Measurements from ENCODE around the gene SH3BP2.

SH3BP2 gene

DNA sequence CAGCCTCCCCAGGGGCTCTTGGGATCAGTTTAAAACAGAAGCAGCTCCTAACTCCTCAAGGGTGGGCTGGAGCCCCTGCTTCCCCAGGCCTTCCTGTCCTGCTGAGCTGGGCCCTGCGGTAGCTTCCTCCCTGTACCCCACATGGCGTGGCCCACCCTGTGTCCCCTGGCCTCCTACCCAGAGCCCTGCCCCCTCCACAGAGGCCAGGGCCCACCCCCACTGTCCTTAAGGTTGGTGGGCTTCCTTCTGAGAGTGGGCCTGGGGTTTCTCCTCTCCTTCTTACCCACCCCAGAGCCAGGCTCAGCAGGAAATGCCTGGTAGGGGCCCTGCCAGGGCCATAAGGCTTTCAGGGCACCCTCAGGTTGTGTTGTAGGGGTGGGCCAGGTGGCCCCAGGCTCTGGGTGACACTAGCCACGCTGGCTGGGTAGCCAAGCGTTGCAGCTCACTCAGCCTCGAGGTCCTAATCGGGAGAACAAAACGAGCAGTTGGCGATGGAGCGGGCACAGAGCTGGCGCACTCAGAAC, 11.6 kb downstream of the SH3BP2 start:
- H3K36me3 ChIP-seq (ENCODE audit: control insufficient read depth in 5 of 5, insufficient read depth in 5 of 5, low read length in 5 of 5), result no peaks in the 10 kb centered on the region
- H3K27me3 ChIP-seq (ENCODE audit: control insufficient read depth in 5 of 5, insufficient read depth in 4 of 5, low read length in 5 of 5), result no peaks in the 10 kb centered on the region
- peak overlapping the region in 2 of 5 donors; percentile 10 to 15 for H3K9ac ChIP-seq (ENCODE audit: low read length in 5 of 5)
- no peak overlapping the region for H3K4me3 ChIP-seq (ENCODE audit: low read depth in 1 of 5, low read length in 5 of 5)
- peak overlapping the region; percentile 16 for H3K27ac ChIP-seq (ENCODE audit: low read depth, low read length)
- H3K9me3 ChIP-seq (ENCODE audit: control insufficient read depth in 5 of 5, low read length in 5 of 5), result no peaks in the 10 kb centered on the region
- H3K4me1 ChIP-seq (ENCODE audit: control insufficient read depth in 5 of 5, insufficient read depth in 5 of 5, low read length in 5 of 5), result peaks cover 26 to 91% (median 83%) of the 10 kb centered on the region in 5 donors

DNA sequence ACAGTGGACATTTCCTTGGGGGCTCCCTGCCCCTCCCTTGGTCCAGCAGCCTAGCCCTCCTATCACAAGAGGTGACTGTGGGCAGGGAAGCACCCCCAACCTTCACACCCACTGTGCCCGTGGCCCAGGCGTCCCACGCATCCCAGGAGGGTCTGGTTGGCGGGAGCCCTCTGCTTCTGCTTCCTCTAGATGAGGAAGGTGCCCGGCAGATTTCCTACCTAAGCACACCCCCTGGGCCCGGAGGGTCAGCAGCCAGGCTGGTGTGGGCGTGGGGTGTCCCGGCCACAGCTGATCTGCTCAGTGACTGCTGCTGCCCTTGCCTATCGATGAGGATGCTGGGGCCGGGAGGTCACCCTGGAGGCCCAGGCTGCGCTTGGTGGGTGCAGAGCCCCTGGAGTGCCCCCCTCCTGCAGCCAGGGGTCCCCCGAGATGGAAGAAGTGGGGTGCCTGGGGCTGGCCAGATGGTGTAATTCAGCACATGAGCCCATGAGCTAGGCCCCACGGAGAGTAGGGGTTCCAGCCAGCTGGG, 12.2 kb downstream of the SH3BP2 start:
- peak overlapping the region in 3 of 5 donors; percentile 38 to 44 (median 42) for H3K4me3 ChIP-seq (ENCODE audit: low read depth in 1 of 5, low read length in 5 of 5)
- peak overlapping the region in 2 of 5 donors; percentile 44 to 71 for H3K9ac ChIP-seq (ENCODE audit: low read length in 5 of 5)
- H3K36me3 ChIP-seq (ENCODE audit: control insufficient read depth in 5 of 5, insufficient read depth in 5 of 5, low read length in 5 of 5), result no peaks in the 10 kb centered on the region
- H3K27me3 ChIP-seq (ENCODE audit: control insufficient read depth in 5 of 5, insufficient read depth in 4 of 5, low read length in 5 of 5), result no peaks in the 10 kb centered on the region
- H3K4me1 ChIP-seq (ENCODE audit: control insufficient read depth in 5 of 5, insufficient read depth in 5 of 5, low read length in 5 of 5), result peaks cover 26 to 91% (median 83%) of the 10 kb centered on the region in 5 donors
- H3K27ac ChIP-seq (ENCODE audit: low read depth, low read length), result peak overlapping the region; percentile 16
- no peaks in the 10 kb centered on the region for H3K9me3 ChIP-seq (ENCODE audit: control insufficient read depth in 5 of 5, low read length in 5 of 5)

DNA sequence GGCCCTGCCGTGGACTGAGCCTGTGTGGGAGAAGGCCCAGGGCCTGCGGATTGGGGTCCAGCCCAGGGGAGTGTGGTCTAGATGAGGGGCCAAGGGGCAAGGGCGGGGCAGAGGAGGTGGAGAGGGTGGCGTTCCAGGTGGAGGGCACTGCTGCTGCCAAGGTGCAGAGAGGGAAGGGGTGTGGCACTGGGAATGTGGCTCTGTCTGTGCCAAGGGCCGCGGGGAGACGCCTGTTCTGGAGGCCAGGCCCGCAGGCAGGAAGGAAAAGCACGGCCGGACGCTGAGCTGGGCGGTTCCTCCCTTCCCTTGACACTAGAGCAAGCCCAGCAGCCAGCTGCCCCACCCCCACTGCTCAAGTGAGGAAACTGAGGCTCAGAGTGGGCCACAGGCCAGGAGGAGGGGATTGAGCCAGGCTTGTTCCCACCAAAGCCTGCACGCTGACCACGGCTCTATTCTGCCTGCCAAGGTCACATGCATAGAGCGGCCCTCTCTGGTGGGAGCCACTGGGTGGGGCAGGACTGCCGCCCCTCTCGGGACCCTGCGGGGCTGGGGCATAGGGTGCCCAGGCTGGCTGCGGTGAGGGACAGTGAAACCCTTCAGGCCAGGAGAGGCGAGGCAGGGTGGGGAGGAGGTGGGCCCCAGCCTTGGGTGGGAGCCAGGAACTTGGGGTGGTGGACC, 13.0 kb downstream of the SH3BP2 start:
- H3K4me3 ChIP-seq (ENCODE audit: low read depth in 1 of 5, low read length in 5 of 5), result peak overlapping the region in 3 of 5 donors; percentile 3 to 44 (median 38)
- peaks cover 26 to 91% (median 83%) of the 10 kb centered on the region in 5 donors for H3K4me1 ChIP-seq (ENCODE audit: control insufficient read depth in 5 of 5, insufficient read depth in 5 of 5, low read length in 5 of 5)
- peak overlapping the region; percentile 70 for H3K27ac ChIP-seq (ENCODE audit: low read depth, low read length)
- H3K9ac ChIP-seq (ENCODE audit: low read length in 5 of 5), result peak overlapping the region in 2 of 5 donors; percentile 44 to 71
- no peaks in the 10 kb centered on the region for H3K9me3 ChIP-seq (ENCODE audit: control insufficient read depth in 5 of 5, low read length in 5 of 5)
- no peaks in the 10 kb centered on the region for H3K36me3 ChIP-seq (ENCODE audit: control insufficient read depth in 5 of 5, insufficient read depth in 5 of 5, low read length in 5 of 5)
- no peaks in the 10 kb centered on the region for H3K27me3 ChIP-seq (ENCODE audit: control insufficient read depth in 5 of 5, insufficient read depth in 4 of 5, low read length in 5 of 5)

DNA sequence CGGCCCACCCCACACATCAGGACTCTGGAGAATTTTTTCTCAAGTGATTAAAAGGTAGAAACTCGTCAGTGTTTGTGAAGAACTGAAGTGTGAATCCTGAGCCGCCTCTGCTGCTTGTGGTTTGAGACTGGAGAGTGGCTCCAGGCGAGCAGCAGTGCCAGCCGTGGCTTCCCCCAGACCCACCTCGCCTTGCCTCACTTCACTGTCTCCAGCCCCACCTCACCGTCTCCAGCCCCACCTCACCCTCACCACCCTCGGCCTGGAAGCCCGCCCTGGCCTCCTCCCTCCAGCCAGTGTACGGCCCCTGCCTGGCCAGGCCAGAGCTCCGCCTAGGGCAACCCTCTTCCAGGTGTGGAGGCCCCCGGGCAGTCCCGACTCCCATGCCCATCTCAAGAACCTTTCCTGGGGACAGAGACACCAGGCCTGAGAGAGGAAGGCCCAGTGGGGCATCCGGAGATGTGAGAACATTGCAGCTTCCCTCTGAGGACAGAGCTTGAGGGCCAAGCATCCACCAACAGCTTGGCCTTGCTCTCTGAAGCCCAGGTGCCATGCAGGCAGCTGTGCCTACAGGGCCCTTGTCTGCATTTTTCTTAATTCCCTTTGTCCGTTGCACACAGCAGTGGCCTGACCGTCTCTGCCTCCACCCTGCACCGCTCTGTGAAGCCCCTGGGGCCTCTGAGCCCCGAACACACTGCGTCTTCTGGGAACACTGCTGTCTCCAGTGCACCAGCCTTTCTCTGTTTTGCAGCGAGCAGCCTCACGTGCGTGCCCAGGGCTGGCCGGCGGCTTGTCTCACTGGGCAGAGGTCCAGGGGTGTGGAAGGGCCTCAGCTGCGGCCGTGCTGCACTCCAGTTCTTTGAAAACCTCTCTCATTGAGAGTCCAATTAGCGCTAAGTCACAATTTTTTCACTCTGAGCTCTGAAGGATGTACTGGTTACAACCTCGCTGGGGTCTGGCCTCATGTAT, 13.8 kb downstream of the SH3BP2 start:
- no peaks in the 10 kb centered on the region for H3K27me3 ChIP-seq (ENCODE audit: control insufficient read depth in 5 of 5, insufficient read depth in 4 of 5, low read length in 5 of 5)
- peak overlapping the region in 2 of 5 donors; percentile 25 to 44 for H3K4me3 ChIP-seq (ENCODE audit: low read depth in 1 of 5, low read length in 5 of 5)
- H3K36me3 ChIP-seq (ENCODE audit: control insufficient read depth in 5 of 5, insufficient read depth in 5 of 5, low read length in 5 of 5), result no peaks in the 10 kb centered on the region
- peak overlapping the region; percentile 70 for H3K27ac ChIP-seq (ENCODE audit: low read depth, low read length)
- no peaks in the 10 kb centered on the region for H3K9me3 ChIP-seq (ENCODE audit: control insufficient read depth in 5 of 5, low read length in 5 of 5)
- H3K9ac ChIP-seq (ENCODE audit: low read length in 5 of 5), result peak overlapping the region in 2 of 5 donors; percentile 44 to 71
- H3K4me1 ChIP-seq (ENCODE audit: control insufficient read depth in 5 of 5, insufficient read depth in 5 of 5, low read length in 5 of 5), result peaks cover 25 to 91% (median 83%) of the 10 kb centered on the region in 5 donors

DNA sequence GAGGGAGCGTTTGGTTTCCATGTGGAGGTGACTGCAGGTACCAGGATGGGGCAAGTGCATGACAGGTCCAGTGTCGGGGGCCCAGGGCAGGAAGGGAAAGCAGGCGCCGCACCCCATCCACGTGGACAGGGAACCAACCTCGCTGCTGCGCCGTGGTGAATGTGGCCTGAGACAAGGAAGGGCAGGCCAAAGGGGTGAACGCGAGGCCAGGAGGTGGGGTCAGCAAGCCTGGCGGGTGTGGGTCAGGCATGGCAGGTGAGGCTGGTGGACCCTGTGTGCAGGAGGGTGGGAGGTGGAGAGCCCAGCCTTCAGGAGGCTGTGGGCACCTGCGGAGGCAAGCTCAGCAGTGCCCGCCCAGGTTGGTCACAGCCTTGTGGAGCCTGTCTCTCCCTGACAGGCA, 14.7 kb downstream of the SH3BP2 start:
- no peak overlapping the region for H3K27ac ChIP-seq (ENCODE audit: low read depth, low read length)
- H3K4me1 ChIP-seq (ENCODE audit: control insufficient read depth in 5 of 5, insufficient read depth in 5 of 5, low read length in 5 of 5), result peaks cover 27 to 94% (median 88%) of the 10 kb centered on the region in 5 donors
- H3K4me3 ChIP-seq (ENCODE audit: low read depth in 1 of 5, low read length in 5 of 5), result no peak overlapping the region
- no peaks in the 10 kb centered on the region for H3K27me3 ChIP-seq (ENCODE audit: control insufficient read depth in 5 of 5, insufficient read depth in 4 of 5, low read length in 5 of 5)
- H3K9me3 ChIP-seq (ENCODE audit: control insufficient read depth in 5 of 5, low read length in 5 of 5), result no peaks in the 10 kb centered on the region
- peak overlapping the region in 1 of 5 donors; percentile 48 for H3K9ac ChIP-seq (ENCODE audit: low read length in 5 of 5)
- no peaks in the 10 kb centered on the region for H3K36me3 ChIP-seq (ENCODE audit: control insufficient read depth in 5 of 5, insufficient read depth in 5 of 5, low read length in 5 of 5)

DNA sequence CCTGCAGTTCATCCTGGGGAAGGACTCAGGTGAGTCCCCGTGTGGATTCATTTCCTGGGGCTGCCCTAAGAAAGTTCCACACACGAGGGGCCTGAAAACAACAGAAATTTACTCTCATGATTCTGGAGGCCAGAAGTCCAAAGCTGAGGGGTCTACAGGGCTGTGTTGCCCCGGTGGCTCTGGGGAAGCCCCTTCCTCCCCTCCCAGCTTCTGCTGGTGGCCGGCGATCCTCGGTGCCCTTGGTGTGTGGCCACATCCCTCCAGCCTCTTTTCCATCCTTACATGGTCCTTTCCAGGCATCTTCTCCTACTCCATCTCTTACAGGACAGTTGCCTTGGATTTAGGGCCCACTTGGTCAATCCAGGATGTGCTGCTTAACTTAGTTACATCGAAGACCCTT, 15.1 kb downstream of the SH3BP2 start:
- Histone ChIP-seq H3K9me3 (ENCODE audit: control insufficient read depth in 5 of 5, low read length in 5 of 5) (no peaks in the 10 kb centered on the region), H3K4me1 (ENCODE audit: control insufficient read depth in 5 of 5, insufficient read depth in 5 of 5, low read length in 5 of 5) (peaks cover 27 to 94% (median 88%) of the 10 kb centered on the region in 5 donors), H3K36me3 (ENCODE audit: control insufficient read depth in 5 of 5, insufficient read depth in 5 of 5, low read length in 5 of 5) (no peaks in the 10 kb centered on the region), H3K27me3 (ENCODE audit: control insufficient read depth in 5 of 5, insufficient read depth in 4 of 5, low read length in 5 of 5) (no peaks in the 10 kb centered on the region), H3K9ac (ENCODE audit: low read length in 5 of 5) (peak overlapping the region in 1 of 5 donors; percentile 48), H3K27ac (ENCODE audit: low read depth, low read length) (no peak overlapping the region), H3K4me3 (ENCODE audit: low read depth in 1 of 5, low read length in 5 of 5) (no peak overlapping the region)

DNA sequence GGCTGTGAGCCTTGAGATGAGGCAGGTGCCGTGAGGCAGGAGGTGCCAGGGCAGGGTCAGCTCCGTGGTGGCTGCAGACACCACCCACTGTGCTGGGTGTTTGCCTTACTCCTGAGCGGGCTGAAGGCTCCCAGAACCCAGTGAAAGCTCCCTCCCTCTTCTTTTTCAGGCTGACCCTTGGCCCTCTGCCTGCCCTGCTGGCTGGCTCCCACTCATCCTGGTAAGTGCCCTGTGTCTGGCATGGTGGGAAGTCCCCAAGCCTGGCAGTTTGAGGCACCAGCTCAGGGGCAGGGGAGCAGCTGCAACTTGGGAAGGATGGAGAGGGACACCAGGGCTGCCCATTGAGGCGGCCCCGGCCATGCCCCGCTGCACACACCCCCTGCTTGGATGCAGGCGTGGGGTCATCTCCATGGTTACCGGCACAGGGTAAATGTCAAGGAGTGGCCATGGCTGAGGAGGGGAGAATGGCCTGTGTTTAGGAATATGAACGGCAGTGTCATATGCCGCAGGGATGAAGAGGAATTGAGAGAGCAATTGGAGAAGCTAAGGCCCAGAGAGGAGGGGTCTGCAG, 16.8 kb downstream of the SH3BP2 start:
- no peak overlapping the region for H3K27ac ChIP-seq (ENCODE audit: low read depth, low read length)

DNA sequence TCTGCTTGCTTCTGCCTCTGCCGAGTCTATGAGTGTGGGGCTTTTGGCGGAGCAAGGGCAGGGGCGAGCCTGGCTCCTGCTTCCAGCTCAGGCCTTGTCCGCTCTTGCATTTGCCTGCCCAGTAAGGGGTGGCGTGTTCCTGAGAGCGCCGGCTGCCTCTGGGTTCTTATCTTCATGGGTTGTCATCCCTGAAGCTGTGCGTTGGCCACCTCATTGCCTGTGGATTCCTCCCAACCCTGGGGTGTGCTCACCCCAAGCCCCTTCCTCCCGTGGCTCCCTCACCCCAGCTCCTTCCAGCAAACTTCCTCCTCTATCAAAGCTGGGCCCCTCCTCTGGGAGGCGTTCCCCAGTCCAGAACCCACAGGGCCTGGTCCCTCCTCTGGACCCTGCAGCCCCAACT, 17.5 kb downstream of the SH3BP2 start:
- Histone ChIP-seq H3K4me3 (ENCODE audit: low read depth in 1 of 5, low read length in 5 of 5) (no peak overlapping the region), H3K9ac (ENCODE audit: low read length in 5 of 5) (no peak overlapping the region), H3K27me3 (ENCODE audit: control insufficient read depth in 5 of 5, insufficient read depth in 4 of 5, low read length in 5 of 5) (no peaks in the 10 kb centered on the region), H3K27ac (ENCODE audit: low read depth, low read length) (peak overlapping the region; percentile 65), H3K4me1 (ENCODE audit: control insufficient read depth in 5 of 5, insufficient read depth in 5 of 5, low read length in 5 of 5) (peaks cover 23 to 94% (median 75%) of the 10 kb centered on the region in 5 donors), H3K36me3 (ENCODE audit: control insufficient read depth in 5 of 5, insufficient read depth in 5 of 5, low read length in 5 of 5) (peaks cover 0 to 19% (median 0%) of the 10 kb centered on the region in 5 donors), H3K9me3 (ENCODE audit: control insufficient read depth in 5 of 5, low read length in 5 of 5) (no peaks in the 10 kb centered on the region)

More for the DNA sequence above, 16.8 kb downstream of the SH3BP2 start:
- peak overlapping the region in 1 of 5 donors; percentile 44 for H3K9ac ChIP-seq (ENCODE audit: low read length in 5 of 5)
- H3K9me3 ChIP-seq (ENCODE audit: control insufficient read depth in 5 of 5, low read length in 5 of 5), result no peaks in the 10 kb centered on the region
- H3K27me3 ChIP-seq (ENCODE audit: control insufficient read depth in 5 of 5, insufficient read depth in 4 of 5, low read length in 5 of 5), result no peaks in the 10 kb centered on the region
- no peak overlapping the region for H3K4me3 ChIP-seq (ENCODE audit: low read depth in 1 of 5, low read length in 5 of 5)
- peaks cover 25 to 94% (median 82%) of the 10 kb centered on the region in 5 donors for H3K4me1 ChIP-seq (ENCODE audit: control insufficient read depth in 5 of 5, insufficient read depth in 5 of 5, low read length in 5 of 5)
- peaks cover 0 to 12% (median 0%) of the 10 kb centered on the region in 5 donors for H3K36me3 ChIP-seq (ENCODE audit: control insufficient read depth in 5 of 5, insufficient read depth in 5 of 5, low read length in 5 of 5)

DNA sequence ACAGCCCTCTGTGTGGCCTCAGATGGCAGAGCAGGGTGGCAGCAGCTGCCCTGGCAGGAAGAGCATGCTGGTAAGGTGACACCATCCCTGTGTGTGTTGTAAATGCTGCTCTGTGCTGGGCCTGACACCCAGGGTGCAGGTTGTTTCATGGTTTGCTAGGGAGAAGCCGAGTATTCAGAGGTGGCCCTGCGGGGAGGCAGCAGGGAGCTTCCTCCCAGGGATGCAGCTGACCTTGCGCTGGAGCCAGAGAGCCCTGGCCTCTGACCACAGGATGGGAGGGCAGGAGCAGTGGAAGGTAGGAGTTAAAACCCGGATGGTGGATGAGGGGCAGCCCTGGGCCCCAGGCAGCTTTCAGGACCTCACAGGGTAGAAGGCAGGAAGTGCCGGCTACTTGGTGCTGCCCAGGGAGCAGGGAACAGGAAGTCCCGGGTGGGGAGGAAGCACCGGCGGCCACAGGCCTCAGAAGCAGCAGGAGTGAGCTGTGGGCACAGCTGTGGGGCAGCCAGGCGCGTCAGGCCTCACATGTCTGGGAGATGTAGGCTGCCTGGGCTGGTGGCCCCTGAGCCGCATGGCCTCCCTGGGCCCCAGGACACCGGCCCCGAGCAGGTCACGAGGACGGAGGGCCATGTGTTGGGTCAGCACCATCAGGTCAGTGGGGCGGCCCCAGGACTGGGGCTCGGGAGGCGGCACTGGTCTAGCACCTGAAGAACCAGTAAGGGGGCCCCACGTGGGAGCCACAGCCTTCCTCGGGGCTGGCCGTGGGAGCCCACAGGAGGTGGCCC, 19.1 kb downstream of the SH3BP2 start:
- Histone ChIP-seq H3K9ac (ENCODE audit: low read length in 5 of 5) (peak overlapping the region in 3 of 5 donors; percentile 56 to 77 (median 64)), H3K4me3 (ENCODE audit: low read depth in 1 of 5, low read length in 5 of 5) (peak overlapping the region; percentile 3 to 66 (median 62)), H3K27me3 (ENCODE audit: control insufficient read depth in 5 of 5, insufficient read depth in 4 of 5, low read length in 5 of 5) (no peaks in the 10 kb centered on the region), H3K9me3 (ENCODE audit: control insufficient read depth in 5 of 5, low read length in 5 of 5) (no peaks in the 10 kb centered on the region), H3K4me1 (ENCODE audit: control insufficient read depth in 5 of 5, insufficient read depth in 5 of 5, low read length in 5 of 5) (peaks cover 17 to 85% (median 65%) of the 10 kb centered on the region in 5 donors), H3K36me3 (ENCODE audit: control insufficient read depth in 5 of 5, insufficient read depth in 5 of 5, low read length in 5 of 5) (peaks cover 0 to 20% (median 0%) of the 10 kb centered on the region in 5 donors), H3K27ac (ENCODE audit: low read depth, low read length) (peak overlapping the region; percentile 65)
